ENCODE data around the gene SLC6A19.
"Not testable (repeated sequence)": the region's sequence is repeated elsewhere in the genome, so short reads cannot be mapped to it uniquely, and the experiment has no call there.

SLC6A19 gene

GRCh38 chr5:1267464-1267863 lies 66.1 kb downstream of the SLC6A19 start:
- not testable (repeated sequence) for H3K9ac ChIP-seq (ENCODE audit: low read depth, low read length); H3K27ac ChIP-seq (ENCODE audit: low read depth, low read length); H3K4me3 ChIP-seq (ENCODE audit: low read length); H3K9me3 ChIP-seq (ENCODE audit: insufficient read depth, low read depth, low read length); H3K4me1 ChIP-seq (ENCODE audit: insufficient read depth, low read length); H3K27me3 ChIP-seq (ENCODE audit: insufficient read depth, low read length)
- WGBS, result 90% methylated on average over 3 of the region's 5 CpGs
- peaks cover 56% of the 10 kb centered on the region for H3K36me3 ChIP-seq (ENCODE audit: insufficient read depth, low read length)

GRCh38 chr5:1268056-1268455 lies 66.7 kb downstream of the SLC6A19 start:
- H3K36me3 ChIP-seq (ENCODE audit: insufficient read depth, low read length), result peaks cover 50% of the 10 kb centered on the region
- 95% methylated on average over 13 of the region's 13 CpGs for WGBS

GRCh38 chr5:1268666-1269065 lies 67.3 kb downstream of the SLC6A19 start:
- H3K4me1 ChIP-seq (ENCODE audit: insufficient read depth, low read length), result no peaks in the 10 kb centered on the region
- no peak overlapping the region for H3K27ac ChIP-seq (ENCODE audit: low read depth, low read length)
- peaks cover 46% of the 10 kb centered on the region for H3K36me3 ChIP-seq (ENCODE audit: insufficient read depth, low read length)
- 95% methylated on average over 13 of the region's 13 CpGs for WGBS
- H3K27me3 ChIP-seq (ENCODE audit: insufficient read depth, low read length), result no peaks in the 10 kb centered on the region
- no peak overlapping the region for H3K4me3 ChIP-seq (ENCODE audit: low read length)
- H3K9me3 ChIP-seq (ENCODE audit: insufficient read depth, low read depth, low read length), result 0 out of 2 replicates have a peak, but pooled peaks cover 3% of the 10 kb centered on the region
- no peak overlapping the region for H3K9ac ChIP-seq (ENCODE audit: low read depth, low read length)

More at GRCh38 chr5:1268056-1268455, 66.7 kb downstream of the SLC6A19 start:
- H3K27me3 ChIP-seq (ENCODE audit: insufficient read depth, low read length), result no peaks in the 10 kb centered on the region
- H3K9me3 ChIP-seq (ENCODE audit: insufficient read depth, low read depth, low read length), result peaks cover 4% of the 10 kb centered on the region; the same call in 1 of the 2 replicates
- H3K4me1 ChIP-seq (ENCODE audit: insufficient read depth, low read length), result no peaks in the 10 kb centered on the region
- H3K4me3 ChIP-seq (ENCODE audit: low read length), result no peak overlapping the region
- no peak overlapping the region for H3K27ac ChIP-seq (ENCODE audit: low read depth, low read length)
- H3K9ac ChIP-seq (ENCODE audit: low read depth, low read length), result no peak overlapping the region

GRCh38 chr5:1270426-1270825 lies 69.0 kb downstream of the SLC6A19 start:
- no peak overlapping the region for H3K4me3 ChIP-seq (ENCODE audit: low read length)
- no peak overlapping the region for H3K27ac ChIP-seq (ENCODE audit: low read depth, low read length)
- no peaks in the 10 kb centered on the region for H3K27me3 ChIP-seq (ENCODE audit: insufficient read depth, low read length)
- WGBS, result 96% methylated on average over 22 of the region's 22 CpGs
- H3K9ac ChIP-seq (ENCODE audit: low read depth, low read length), result no peak overlapping the region
- peaks cover 34% of the 10 kb centered on the region for H3K36me3 ChIP-seq (ENCODE audit: insufficient read depth, low read length)
- H3K9me3 ChIP-seq (ENCODE audit: insufficient read depth, low read depth, low read length), result no peaks in the 10 kb centered on the region
- no peaks in the 10 kb centered on the region for H3K4me1 ChIP-seq (ENCODE audit: insufficient read depth, low read length)

GRCh38 chr5:1270933-1271914 lies 69.8 kb downstream of the SLC6A19 start:
- no peak overlapping the region for H3K27ac ChIP-seq (ENCODE audit: low read depth, low read length)
- H3K4me3 ChIP-seq (ENCODE audit: low read length), result no peak overlapping the region
- no peaks in the 10 kb centered on the region for H3K27me3 ChIP-seq (ENCODE audit: insufficient read depth, low read length)
- WGBS, result 97% methylated on average over 39 of the region's 39 CpGs
- H3K9ac ChIP-seq (ENCODE audit: low read depth, low read length), result no peak overlapping the region
- H3K9me3 ChIP-seq (ENCODE audit: insufficient read depth, low read depth, low read length), result no peaks in the 10 kb centered on the region
- peaks cover 31% of the 10 kb centered on the region for H3K36me3 ChIP-seq (ENCODE audit: insufficient read depth, low read length)
- no peaks in the 10 kb centered on the region for H3K4me1 ChIP-seq (ENCODE audit: insufficient read depth, low read length)

- no peak overlapping the region for H3K4me3 ChIP-seq (ENCODE audit: low read length)
- H3K27me3 ChIP-seq (ENCODE audit: insufficient read depth, low read length), result no peaks in the 10 kb centered on the region
- H3K9ac ChIP-seq (ENCODE audit: low read depth, low read length), result no peak overlapping the region
- H3K36me3 ChIP-seq (ENCODE audit: insufficient read depth, low read length), result peaks cover 26% of the 10 kb centered on the region
- H3K4me1 ChIP-seq (ENCODE audit: insufficient read depth, low read length), result no peaks in the 10 kb centered on the region
- 96% methylated on average over 17 of the region's 21 CpGs for WGBS
- no peak overlapping the region for H3K27ac ChIP-seq (ENCODE audit: low read depth, low read length)
- H3K9me3 ChIP-seq (ENCODE audit: insufficient read depth, low read depth, low read length), result no peaks in the 10 kb centered on the region
Observed at GRCh38 chr5:1272201-1272600, 70.8 kb downstream of the SLC6A19 start.

GRCh38 chr5:1273745-1274144 lies 72.3 kb downstream of the SLC6A19 start:
- no peaks in the 10 kb centered on the region for H3K27me3 ChIP-seq (ENCODE audit: insufficient read depth, low read length)
- H3K36me3 ChIP-seq (ENCODE audit: insufficient read depth, low read length), result peaks cover 31% of the 10 kb centered on the region
- H3K4me3 ChIP-seq (ENCODE audit: low read length), result no peak overlapping the region
- H3K9ac ChIP-seq (ENCODE audit: low read depth, low read length), result no peak overlapping the region
- H3K27ac ChIP-seq (ENCODE audit: low read depth, low read length), result no peak overlapping the region
- H3K4me1 ChIP-seq (ENCODE audit: insufficient read depth, low read length), result no peaks in the 10 kb centered on the region
- 96% methylated on average over 20 of the region's 20 CpGs for WGBS
- H3K9me3 ChIP-seq (ENCODE audit: insufficient read depth, low read depth, low read length), result no peaks in the 10 kb centered on the region

- Histone ChIP-seq H3K9me3 (ENCODE audit: insufficient read depth, low read depth, low read length) (no peaks in the 10 kb centered on the region), H3K36me3 (ENCODE audit: insufficient read depth, low read length) (peaks cover 34% of the 10 kb centered on the region), H3K4me1 (ENCODE audit: insufficient read depth, low read length) (no peaks in the 10 kb centered on the region), H3K9ac (ENCODE audit: low read depth, low read length) (no peak overlapping the region), H3K27me3 (ENCODE audit: insufficient read depth, low read length) (no peaks in the 10 kb centered on the region), H3K4me3 (ENCODE audit: low read length) (no peak overlapping the region), H3K27ac (ENCODE audit: low read depth, low read length) (no peak overlapping the region)
- WGBS, result 93% methylated on average over 16 of the region's 16 CpGs
Observed at GRCh38 chr5:1274471-1274870, 73.1 kb downstream of the SLC6A19 start.

Data from HUES64 (cell line).